Fibroblast of upper back skin (primary cell): Measurements from ENCODE around the gene MAN2B1.
A peak's percentile ranks its signal among the peaks of the same experiment; 100 is the strongest.
"Not testable (repeated sequence)": the region's sequence is repeated elsewhere in the genome, so short reads cannot be mapped to it uniquely, and the experiment has no call there.

Experiments used
- DNase-seq: peaks from one replicate; pipeline ENCODE4 v3.0.0-alpha.2; 2013

MAN2B1 gene

GRCh38 chr19:12687496-12688196 is 21.1 kb upstream of the MAN2B1 start, which contains the start of gene GNG14:
TSS of gene GNG14 (plus strand) at chr19:12687998. CDS start at chr19:12688049, 51 bp downstream.
- DNase-seq, result no peak

DNA sequence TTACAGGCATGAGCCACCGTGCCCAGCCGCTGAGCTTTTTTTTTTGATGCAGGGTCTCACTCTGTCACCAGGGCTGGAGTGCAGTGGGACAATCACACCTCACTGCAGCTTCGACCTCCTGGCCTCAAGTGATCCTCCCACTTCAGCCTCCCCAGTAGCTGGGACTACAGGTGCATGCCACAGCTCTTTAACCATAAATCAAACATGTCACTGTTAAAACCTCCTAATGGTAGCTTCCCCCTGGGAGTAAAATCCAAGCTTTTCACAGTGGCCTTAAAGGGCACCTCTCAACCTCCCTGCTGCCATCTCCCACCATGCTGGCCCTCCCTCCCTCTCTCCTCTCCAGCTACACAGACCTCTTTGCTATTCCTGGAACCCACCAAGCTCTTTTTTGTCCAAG is 19.3 kb upstream of the MAN2B1 start:
- DNase-seq, result no peak

- DNase-seq, result peak; percentile 98
Observed at GRCh38 chr19:12681074-12681987, 14.8 kb upstream of the MAN2B1 start, which contains the start of gene DHPS. TSS of gene DHPS (minus strand) at chr19:12681880. CDS start at chr19:12681766, 114 bp downstream.

DNA sequence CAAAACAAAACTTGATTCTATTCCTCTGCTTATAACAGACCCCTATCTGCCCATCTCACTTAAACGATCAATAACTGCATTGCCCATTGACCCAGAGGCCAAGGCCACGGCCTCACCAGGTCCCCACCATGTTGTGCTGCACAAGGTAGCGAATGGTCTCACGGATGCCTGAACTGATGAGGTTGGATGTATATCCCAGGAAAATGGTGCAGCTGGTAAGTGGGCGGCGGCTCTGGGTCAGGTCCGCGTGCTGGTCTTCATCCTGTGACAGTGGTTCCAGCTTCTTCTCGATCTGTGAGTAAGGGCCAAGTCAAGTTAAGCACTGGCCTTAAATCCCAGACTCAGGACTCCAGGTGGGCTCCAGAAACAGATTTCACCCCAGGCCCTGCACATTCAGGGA is 13.5 kb upstream of the MAN2B1 start:
- DNase-seq, result no peak

- not testable (repeated sequence) for DNase-seq
Observed at GRCh38 chr19:12678039-12678438, 11.5 kb upstream of the MAN2B1 start.

GRCh38 chr19:12676928-12677327 is 10.4 kb upstream of the MAN2B1 start:
- DNase-seq, result no peak

DNA sequence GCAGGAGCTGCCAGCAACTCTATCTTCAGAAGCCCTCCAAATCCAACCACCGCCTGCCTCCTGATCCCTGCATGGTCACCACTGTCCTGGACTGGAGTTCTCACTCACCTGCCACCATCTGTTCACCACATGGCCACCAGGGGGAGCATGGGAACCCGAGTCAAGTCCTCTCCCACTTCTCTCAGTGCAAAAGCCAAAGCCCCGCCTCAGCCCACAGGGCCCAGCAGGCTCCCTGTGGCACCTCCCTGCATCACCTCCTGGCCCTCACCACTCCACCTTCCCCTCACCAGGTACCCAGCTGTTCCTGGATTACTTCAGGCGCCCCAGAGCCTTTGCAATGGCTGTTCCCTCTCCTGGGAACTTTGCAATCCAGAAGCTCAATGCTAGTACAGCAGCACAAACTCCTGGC is 9.8 kb upstream of the MAN2B1 start:
- DNase-seq, result peak; percentile 68

- no peak for DNase-seq
Observed at GRCh38 chr19:12675940-12676339, 9.4 kb upstream of the MAN2B1 start.

GRCh38 chr19:12675399-12675798 is 8.9 kb upstream of the MAN2B1 start:
- no peak for DNase-seq

DNA sequence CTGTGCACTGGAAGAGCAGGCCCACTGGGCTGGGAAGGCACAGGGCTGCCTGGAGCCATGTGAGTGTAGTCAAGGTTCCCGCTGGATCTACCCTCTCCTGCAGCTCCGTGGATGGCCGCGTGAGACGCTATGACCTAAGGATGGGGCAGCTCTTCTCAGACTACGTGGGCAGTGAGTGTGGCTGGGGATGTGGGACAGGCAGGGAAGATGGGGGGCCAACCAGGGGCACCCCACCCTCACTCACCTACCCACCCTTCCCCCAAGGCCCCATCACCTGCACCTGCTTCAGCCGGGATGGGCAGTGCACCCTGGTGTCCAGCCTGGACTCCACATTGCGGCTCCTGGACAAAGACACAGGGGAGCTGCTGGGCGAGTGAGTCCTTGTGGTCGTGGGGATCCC is 6.2 kb upstream of the MAN2B1 start:
- no peak for DNase-seq

DNA sequence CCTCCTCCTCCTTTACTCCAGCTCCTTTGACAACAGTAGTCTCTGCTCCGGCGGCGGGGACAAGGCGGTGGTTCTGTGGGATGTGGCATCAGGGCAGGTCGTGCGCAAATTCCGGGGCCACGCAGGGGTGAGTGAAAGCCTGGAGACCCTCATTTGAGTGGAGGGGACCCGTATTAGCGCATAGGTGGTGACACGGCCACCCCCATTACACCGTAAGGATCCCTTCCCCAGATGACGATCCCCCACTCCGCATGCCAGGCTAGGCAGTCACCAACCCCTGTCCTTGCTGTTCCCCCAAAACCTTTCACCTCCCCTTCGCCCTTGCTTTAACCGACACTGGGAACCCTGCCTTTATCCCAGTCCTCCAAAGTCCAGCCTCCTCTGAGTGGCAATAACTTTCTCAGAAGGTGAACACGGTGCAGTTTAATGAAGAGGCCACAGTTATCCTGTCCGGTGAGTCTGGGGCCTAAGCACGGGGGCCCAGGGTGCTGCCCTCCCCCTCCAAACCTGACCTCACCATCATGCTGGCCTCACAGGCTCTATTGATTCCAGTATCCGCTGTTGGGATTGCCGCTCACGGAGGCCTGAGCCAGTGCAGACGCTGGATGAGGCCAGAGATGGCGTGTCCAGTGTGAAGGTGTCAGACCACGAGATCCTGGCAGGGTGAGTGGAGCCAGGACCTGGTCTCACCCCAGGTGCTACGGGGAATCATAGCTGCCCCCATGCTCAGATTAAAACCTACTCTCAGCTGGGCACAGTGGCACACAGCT is 3.8 kb upstream of the MAN2B1 start:
- no peak for DNase-seq

DNA sequence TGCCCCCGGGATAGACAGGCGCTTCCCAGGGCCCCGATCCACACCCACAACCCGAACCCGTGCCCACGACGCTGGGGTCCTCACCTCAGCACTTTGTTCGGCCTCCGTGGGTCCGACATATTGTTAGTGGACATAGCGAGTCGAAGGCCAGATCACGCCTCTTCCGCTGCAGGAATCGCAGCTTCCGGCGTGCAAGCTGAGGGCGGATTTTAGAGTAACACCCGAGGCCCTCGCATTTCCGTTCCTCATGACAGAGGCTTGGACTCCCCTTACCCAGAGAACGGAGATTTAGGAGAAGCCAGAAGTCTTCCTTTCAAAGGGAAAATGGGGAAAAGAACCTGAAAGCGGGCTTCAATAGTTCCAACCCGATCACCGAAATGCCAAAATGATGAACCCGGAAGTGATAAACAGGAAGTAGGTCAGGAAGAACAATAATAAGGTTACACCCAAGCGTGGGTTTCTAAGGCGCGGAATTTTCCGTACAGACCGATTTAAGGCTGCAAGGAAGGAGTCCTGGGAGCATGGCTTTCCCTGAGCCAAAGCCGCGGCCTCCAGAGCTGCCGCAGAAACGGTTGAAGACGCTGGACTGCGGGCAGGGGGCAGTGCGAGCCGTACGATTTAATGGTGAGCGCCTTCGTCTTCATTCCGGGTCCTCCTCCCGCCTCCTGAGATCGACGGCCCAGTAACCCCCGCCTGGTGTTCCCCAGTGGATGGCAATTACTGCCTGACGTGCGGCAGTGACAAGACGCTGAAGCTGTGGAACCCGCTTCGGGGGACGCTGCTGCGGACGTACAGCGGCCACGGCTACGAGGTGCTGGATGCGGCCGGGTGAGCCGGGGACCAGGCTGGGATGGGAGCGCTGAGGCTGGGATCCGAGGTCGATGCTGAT is 3.0 kb upstream of the MAN2B1 start:
- DNase-seq, result peak; percentile 74

GRCh38 chr19:12668932-12669269 is 2.4 kb upstream of the MAN2B1 start:
- peak; percentile 21 for DNase-seq

GRCh38 chr19:12668346-12668745 is 1.8 kb upstream of the MAN2B1 start:
- DNase-seq, result no peak

DNA sequence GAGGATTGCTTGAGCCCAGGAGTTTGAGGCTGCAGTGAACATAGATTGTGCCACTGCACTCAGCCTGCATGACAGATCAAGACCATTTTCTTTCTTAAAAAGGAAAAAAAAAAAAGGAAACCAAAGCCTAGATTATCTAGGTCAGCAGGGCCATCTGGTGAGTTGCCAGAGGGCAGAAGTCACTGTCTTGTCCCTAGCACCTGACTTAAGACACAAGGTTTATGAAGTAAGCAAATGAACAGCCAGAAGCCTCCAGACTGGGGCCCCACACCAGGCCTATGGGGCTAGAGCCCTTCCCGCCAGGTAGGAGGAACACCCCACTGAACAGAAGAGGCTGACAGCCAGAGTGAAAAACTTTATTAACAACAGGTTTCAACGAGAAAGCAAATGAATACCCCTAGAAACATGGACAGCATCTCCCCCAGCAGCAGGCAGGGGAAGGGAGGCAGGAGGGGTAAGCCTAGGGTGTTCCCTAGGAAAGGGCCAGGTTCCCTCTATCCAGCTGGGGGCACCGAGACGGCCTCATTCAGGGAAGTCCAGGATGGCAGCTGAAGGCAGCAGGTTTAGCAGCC is 1.3 kb upstream of the MAN2B1 start:
- DNase-seq, result no peak

GRCh38 chr19:12665671-12666264 is 774 bp downstream of the MAN2B1 start:
- peak; percentile 9 for DNase-seq

GRCh38 chr19:12665281-12665573 is 1.3 kb downstream of the MAN2B1 start:
- no peak for DNase-seq

- DNase-seq, result no peak
Observed at GRCh38 chr19:12664406-12665280, 1.9 kb downstream of the MAN2B1 start.

- no peak for DNase-seq
Observed at GRCh38 chr19:12660980-12661379, 5.6 kb downstream of the MAN2B1 start.

DNA sequence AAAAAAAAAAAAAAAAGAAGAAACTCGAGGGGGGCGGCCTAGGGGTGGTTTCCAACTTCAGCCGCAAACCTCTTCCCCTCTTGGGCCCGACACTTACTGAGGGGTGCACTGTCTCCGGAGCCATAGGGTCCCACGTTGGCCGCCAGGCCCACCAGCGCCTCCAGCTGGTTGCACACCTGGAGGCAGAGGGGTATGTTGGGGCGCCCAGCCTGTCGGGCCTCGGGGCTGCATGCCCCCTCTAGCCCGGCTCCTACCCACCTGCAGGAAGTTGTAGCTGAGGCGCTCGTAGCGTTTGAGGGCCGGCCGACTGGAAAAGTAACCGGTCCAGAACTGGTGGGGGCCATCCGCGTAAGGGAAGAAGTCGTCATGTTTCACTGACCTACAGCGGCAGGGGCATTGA is 8.6 kb downstream of the MAN2B1 start:
- no peak for DNase-seq
